ENCODE data around the gene ETFA. TPM values are rescaled to one million over a fixed set of nuclear protein-coding genes. Genes with fewer than 3 reads are reported as not detected.

Gene ETFA
- total RNA-seq, 4 donors from 2014 or later: 89.9 to 144 (median 114) TPM

DNA sequence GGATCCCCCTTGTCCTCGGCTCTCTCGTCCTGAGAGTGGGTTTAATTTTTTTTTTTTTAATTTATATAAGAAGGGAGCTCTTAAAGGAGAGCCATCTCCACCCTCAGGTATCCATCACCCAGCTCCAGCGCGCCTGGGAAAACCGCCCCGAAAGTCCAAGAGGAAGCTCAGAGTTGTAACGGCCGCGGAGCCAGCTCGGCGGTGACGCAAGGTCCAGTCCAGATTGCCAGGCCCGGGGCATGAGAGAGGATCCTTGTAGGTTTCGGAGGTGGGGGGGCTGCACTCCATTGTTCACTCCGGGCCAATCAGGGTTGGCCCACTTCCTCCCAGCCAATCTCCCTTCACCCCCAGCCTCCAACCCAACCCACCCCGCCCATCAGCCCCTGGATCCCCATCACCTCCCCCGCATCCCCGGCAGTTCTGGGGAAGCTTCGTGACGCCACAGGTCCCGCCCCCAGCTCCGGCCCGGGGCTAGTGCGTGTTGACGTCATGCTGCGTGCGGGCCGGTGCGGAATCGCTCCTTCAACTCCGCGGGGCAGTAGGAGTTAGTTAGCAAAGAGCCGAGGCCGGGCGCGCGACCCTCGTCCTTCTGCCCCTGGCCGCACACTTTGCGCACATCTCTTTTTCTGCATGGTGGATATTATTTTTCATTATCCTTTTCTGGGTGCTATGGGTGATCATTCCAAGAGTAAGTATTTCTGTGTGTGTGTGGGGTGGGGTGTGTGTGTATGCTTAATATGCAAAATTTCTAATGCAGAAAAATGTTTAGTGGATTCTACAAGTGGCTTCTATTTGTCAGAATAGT is 25.2 kb upstream of the ETFA start, which contains the start of gene ISL2:
Gene ISL2 (plus strand): TSS at position 520 of the 805 bp plus-strand sequence. CDS start 111 bp downstream, at position 631.
- TF ChIP-seq CTCF (IDR thresholded peaks at IDR 0.05): no peak
- DNase-seq (ENCODE audit: low spot score) (no peak), ATAC-seq (ENCODE audit: low FRiP score) (peak; percentile 62)

DNA sequence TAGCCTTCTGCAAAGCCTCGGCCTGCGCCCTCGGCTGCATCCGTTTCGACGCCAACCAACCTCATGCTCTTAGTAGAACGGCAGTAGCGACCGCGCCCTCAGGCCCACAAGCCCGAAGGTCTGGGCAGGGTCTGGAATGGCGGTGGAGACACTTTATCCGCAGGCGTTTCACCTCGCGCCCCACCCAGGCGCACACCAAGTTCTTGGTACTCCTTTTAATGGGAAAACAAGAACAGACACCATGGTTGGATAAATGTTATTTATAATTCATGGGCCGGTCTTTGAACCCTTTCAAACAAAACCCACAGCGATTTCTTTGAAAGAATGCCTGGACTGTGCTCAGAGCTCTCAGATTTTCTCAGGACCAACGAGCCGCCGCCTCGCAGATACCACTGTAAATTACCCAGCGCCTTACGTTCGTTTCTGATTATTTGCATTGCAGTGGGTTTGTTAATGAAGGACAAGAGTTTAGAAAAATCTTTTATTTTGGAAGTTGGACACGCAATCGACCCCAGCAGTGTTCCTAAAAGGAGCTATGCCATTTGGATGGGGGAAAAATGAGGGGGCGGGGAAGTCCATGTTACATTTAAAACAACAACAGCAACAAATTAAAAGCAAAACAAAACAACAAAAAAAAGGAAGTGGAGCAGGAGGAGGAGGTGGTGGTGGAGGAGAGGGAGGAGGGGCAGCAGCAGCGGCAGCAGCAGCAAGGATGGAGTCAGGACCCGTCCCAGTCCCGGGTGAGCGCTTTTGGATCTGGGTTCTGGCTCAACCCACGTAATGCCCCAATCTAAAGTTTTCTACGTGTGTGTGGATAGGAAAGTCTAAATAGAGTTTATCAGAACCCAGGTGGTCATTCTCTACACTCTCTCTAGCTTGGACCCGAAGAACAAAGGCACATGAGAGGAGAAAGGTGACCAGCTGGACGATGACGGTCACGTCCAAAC is 24.3 kb upstream of the ETFA start:
- no peak for TF ChIP-seq CTCF (IDR thresholded peaks at IDR 0.05)
- ATAC-seq (ENCODE audit: low FRiP score) (no peak), DNase-seq (ENCODE audit: low spot score) (no peak)

DNA sequence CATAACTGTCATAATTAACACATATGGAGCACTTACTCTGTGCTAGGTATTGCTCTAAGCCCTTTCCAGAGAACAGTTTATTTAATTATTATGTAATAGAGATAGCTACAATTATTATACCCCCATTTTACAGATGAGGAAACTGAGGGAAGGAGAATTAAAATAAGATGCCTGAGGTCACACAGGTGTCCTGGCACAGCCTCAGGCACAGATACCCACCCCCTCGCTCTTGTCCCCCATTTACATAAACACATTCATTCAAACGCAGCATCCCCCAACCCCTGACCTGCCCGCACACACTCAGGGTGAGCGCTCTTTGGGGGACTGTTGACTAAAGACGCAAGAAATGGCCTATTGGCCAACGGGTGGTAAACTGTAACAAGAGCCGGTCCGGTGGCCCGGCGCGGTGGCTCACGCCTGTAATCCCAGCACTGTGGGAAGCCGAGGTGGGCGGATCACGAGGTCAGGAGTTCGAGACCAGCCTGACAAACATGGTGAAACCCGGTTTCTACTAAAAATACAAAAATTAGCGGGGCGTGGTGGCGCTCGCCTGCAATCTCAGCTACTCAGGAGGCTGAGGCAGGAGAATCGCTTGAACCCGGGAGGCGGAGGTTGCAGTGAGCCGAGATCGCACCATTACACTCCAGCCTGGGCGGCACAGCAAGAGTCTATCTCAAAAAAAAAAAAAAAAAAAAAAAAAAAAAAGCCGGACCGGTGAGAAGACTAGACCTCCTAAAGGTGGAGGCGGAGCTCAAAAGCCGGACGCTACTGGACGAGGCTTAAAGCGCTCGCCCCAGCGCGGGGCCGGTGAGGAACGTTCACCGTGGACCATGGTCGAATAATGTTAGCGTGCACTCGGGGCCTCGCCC is 23.4 kb upstream of the ETFA start:
- DNase-seq (ENCODE audit: low spot score) (no peak), ATAC-seq (ENCODE audit: low FRiP score) (no peak)
- no peak for TF ChIP-seq CTCF (IDR thresholded peaks at IDR 0.05)

GRCh38 chr15:76333720-76334437 is 22.6 kb upstream of the ETFA start:
- ATAC-seq (ENCODE audit: low FRiP score) (no peak), DNase-seq (ENCODE audit: low spot score) (no peak)
- TF ChIP-seq CTCF (IDR thresholded peaks at IDR 0.05): no peak

DNA sequence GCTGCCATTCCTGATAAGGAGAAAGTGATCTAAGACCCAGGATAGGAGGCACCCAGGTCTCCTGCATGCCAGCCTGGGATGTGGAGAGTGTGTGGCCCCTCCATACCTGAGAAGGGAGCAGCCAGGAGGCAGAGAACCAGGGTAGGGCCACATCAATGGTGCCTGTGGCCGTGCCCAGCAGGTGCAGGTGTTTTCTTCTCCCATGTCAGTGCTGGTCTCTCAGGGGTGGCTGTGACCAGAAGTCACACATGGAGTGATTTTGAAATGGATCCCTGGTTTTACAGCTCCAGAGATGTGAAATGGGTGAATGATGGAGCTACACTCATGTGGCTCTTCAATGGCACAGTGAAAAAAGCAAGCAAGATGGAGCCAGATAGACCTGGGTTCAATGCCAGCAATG is 22.0 kb upstream of the ETFA start:
- no peak for TF ChIP-seq CTCF (IDR thresholded peaks at IDR 0.05)
- DNase-seq (ENCODE audit: low spot score) (no peak), ATAC-seq (ENCODE audit: low FRiP score) (no peak)

GRCh38 chr15:76332796-76333195 is 21.5 kb upstream of the ETFA start:
- DNase-seq (ENCODE audit: low spot score) (no peak), ATAC-seq (ENCODE audit: low FRiP score) (no peak)

More at GRCh38 chr15:76332796-76333195, 21.5 kb upstream of the ETFA start:
- no peak for TF ChIP-seq CTCF (IDR thresholded peaks at IDR 0.05)
